Brain microvascular endothelial cell (primary cell): ENCODE measurements around the gene SCGB3A1.

Experiments used
- DNase-seq: peaks from one replicate; pipeline ENCODE4 v3.0.0-alpha.2; 2020
- H3K27ac ChIP-seq: fragments of 250-450 bp; sonication (Bioruptor Pico); 2 replicates; pipeline ENCODE4 v1.5.1; 2020; ENCODE audit warnings: mild to moderate bottlenecking, moderate library complexity
- H3K27me3 ChIP-seq: fragments of 250-450 bp; sonication (Bioruptor Pico); replicated peaks from 2 replicates; pipeline ENCODE4 v1.5.1; 2020; ENCODE audit warnings: mild to moderate bottlenecking
- H3K36me3 ChIP-seq: fragments of 250-450 bp; sonication (Bioruptor Pico); replicated peaks from 2 replicates; pipeline ENCODE4 v1.5.1; 2020; ENCODE audit warnings: mild to moderate bottlenecking
- H3K4me3 ChIP-seq: 2 replicates; pipeline ENCODE4 v1.5.1; 2011; ENCODE audit warnings: low read depth, mild to moderate bottlenecking, control low read depth, low read length, moderate library complexity
- in situ Hi-C: cut with HindIII; loops from 2 replicates; pipeline ENCODE4 v1.10.0; 2017; ENCODE audit warnings: low sequenced_read_pairs, low pct_ligation_motif_present
- TF ChIP-seq, protein P1 (sequence below): IDR thresholded peaks from 2 replicates; pipeline ENCODE4 v1.5.1; 2011; ENCODE audit warnings: low read depth, mild to moderate bottlenecking, moderate library complexity, low read length, control low read depth, inconsistent platforms; ENCODE audit errors: missing control alignments

The SCGB3A1 gene

GRCh38 chr5:180596668-180597231, 5.5 kb upstream of the SCGB3A1 start:
- H3K36me3 ChIP-seq = no peaks in the 10 kb centered on the region
- peaks cover 8% of the 10 kb centered on the region for H3K27me3 ChIP-seq
- no peak for DNase-seq
- in situ Hi-C loops = no loop called here
- H3K4me3 ChIP-seq = no peak overlapping the region
- TF ChIP-seq, protein P1, sequence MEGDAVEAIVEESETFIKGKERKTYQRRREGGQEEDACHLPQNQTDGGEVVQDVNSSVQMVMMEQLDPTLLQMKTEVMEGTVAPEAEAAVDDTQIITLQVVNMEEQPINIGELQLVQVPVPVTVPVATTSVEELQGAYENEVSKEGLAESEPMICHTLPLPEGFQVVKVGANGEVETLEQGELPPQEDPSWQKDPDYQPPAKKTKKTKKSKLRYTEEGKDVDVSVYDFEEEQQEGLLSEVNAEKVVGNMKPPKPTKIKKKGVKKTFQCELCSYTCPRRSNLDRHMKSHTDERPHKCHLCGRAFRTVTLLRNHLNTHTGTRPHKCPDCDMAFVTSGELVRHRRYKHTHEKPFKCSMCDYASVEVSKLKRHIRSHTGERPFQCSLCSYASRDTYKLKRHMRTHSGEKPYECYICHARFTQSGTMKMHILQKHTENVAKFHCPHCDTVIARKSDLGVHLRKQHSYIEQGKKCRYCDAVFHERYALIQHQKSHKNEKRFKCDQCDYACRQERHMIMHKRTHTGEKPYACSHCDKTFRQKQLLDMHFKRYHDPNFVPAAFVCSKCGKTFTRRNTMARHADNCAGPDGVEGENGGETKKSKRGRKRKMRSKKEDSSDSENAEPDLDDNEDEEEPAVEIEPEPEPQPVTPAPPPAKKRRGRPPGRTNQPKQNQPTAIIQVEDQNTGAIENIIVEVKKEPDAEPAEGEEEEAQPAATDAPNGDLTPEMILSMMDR = no peak
- H3K27ac ChIP-seq = no peak overlapping the region

DNA sequence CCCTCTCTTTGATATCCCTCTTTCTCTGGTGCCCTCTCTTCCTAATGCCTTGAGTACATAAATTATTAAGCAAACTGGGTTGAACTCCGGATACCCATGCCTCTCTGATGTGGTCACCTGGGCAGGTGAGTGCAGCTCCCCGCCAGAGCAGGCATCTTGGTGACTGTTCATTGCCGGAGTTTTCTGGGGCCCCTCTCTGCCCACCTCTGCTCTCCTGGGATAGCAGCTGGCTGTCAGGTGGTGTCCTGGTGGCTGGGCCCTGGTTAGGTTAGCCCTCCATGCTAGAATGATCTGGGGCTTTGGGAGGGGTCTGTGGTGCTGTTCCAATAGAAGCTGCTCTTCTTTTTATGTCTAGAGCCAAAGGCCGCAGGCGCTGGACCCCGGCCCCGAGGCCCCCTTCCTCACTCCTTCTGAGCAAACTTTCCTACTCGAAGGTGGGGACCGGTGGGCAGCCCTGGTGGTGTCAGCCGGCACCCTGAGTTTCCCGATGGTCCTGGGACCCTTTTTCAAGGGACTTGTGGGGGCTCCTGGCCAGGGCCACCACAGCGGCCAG, 4.9 kb upstream of the SCGB3A1 start:
- no peak overlapping the region for H3K4me3 ChIP-seq
- no peak for DNase-seq
- TF ChIP-seq, protein P1 = no peak
- in situ Hi-C loops = no loop called here
- H3K27me3 ChIP-seq = peaks cover 14% of the 10 kb centered on the region
- no peak overlapping the region for H3K27ac ChIP-seq
- no peaks in the 10 kb centered on the region for H3K36me3 ChIP-seq

GRCh38 chr5:180595381-180596114, 4.2 kb upstream of the SCGB3A1 start:
- H3K4me3 ChIP-seq = no peak overlapping the region
- in situ Hi-C loops = no loop called here
- TF ChIP-seq, protein P1 = no peak
- no peak overlapping the region for H3K27ac ChIP-seq
- no peaks in the 10 kb centered on the region for H3K36me3 ChIP-seq
- DNase-seq = no peak
- peaks cover 20% of the 10 kb centered on the region for H3K27me3 ChIP-seq

GRCh38 chr5:180595046-180595379, 3.7 kb upstream of the SCGB3A1 start:
- TF ChIP-seq, protein P1 = no peak
- in situ Hi-C loops = no loop called here
- no peak overlapping the region for H3K4me3 ChIP-seq
- no peaks in the 10 kb centered on the region for H3K36me3 ChIP-seq
- peaks cover 26% of the 10 kb centered on the region for H3K27me3 ChIP-seq
- no peak for DNase-seq
- no peak overlapping the region for H3K27ac ChIP-seq

DNA sequence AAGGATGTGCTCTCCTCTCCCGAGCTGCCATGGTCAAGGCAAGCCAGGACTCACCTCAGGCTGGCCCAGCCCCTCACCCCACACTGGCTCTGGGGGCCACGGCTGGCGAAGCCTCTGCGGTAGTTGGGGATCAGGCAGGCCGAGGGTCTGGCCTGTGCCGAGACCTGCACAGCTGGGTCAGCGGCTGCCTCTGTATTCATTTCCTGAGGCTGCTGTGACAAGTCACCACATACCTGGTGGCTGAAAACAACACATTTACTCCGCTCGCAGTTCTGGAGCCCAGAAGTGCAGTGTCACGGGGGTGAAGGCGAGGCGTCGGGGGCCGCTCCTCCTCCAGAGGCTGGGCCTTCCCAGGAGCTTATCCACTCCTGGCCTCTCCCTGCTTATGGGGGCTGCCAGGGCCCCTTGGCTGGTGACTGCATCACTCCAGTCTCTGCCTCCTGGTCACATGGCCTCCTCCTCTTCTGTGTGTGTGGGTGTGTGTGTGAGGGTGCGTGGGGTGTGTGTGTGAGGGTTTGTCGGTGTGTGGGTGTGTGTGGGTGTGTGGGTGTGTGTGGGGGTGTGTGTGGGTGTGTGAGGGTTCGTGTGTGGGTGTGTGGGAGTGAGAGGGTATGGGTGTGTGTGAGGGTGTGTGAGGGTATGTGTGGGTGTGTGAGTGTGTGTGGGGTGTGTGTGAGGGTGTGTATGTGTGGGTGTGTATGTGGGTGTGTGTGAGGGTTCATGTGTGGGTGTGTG, 3.2 kb upstream of the SCGB3A1 start:
- Histone ChIP-seq H3K36me3 (no peaks in the 10 kb centered on the region), H3K4me3 (no peak overlapping the region), H3K27ac (no peak overlapping the region), H3K27me3 (peaks cover 31% of the 10 kb centered on the region)
- in situ Hi-C loops = no loop called here
- no peak for DNase-seq
- TF ChIP-seq, protein P1 = no peak
